ENCODE results near the gene IGSF9B. TPM values are rescaled to one million over a fixed set of nuclear protein-coding genes. Genes with fewer than 3 reads are reported as not detected.

IGSF9B gene
- total and polyA plus RNA-seq, 9 of the 15 experiments (the other 6 are each of a cell fraction or from before 2014, with no cell fraction given) = 0.09 TPM; not detected in 8

DNA sequence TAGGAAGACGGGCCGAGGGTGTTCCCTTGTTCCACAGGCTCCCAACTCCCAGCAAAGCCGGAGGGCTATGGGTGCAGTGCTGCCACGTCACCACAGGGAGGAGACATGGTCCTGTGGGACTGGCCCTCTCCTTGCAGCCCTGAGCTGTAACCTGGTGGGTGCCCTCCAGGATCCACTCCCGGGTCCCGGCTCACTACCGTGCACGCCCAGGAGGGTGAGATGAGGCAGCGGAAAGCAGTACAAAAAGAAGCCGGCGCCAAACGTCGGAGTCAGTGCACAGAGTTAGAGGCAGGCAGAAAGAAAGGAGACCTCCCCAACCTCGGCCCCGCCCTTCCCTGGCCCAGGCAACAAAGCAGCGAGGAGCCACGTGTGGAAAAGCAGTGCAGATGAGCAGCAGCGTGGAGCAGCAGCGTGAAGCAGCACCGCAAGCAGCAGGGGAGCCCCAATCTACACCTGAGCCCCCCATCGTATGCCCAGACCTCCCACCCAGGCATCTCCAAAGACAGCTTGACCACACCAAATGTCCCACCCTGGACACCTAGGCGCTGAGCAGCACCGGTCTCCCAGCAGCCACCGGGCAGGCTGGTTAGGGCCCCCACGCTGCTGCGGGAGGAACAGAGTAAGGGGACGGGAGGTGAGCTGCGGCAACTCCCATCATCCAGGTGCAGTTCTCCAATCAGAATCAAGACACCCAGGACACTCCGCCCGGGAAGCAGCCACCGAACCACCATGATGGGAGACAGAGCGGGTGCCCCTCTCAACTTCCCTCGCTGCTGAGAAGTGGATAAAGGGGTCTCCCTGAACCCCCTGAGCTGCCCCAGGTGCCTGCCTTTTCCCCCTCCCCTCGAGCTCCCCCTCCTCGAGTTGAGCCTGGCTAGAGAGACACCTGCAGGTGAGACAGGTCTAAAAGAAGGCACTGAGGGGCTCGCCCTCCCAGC is 28.8 kb downstream of the IGSF9B start:
- BruUV-seq (replicated peaks) = no TSS peak
- Histone ChIP-seq H3K9ac (ENCODE audit: insufficient read depth in 1 of 2, low read depth in 2 of 2, low read length in 2 of 2) (no peak overlapping the region; a peak in 1 of 4 replicates), H2AFZ (ENCODE audit: low read depth, low read length) (no peak overlapping the region), H3K9me3 (replicated peaks; ENCODE audit: control insufficient read depth, insufficient read depth, low read depth, low read length) (no peaks in the 10 kb centered on the region), H3K4me2 (ENCODE audit: insufficient read depth, low read length) (no peak overlapping the region), H3K27ac (ENCODE audit: extremely low read depth, low read depth, low read length) (no peak overlapping the region), H3K9me1 (ENCODE audit: control insufficient read depth, insufficient read depth, low read length) (no peaks in the 10 kb centered on the region), H4K20me1 (replicated peaks; ENCODE audit: control insufficient read depth, insufficient read depth, low read length) (peaks cover 10% of the 10 kb centered on the region), H3K4me3 (no peak overlapping the region), H3K27me3 (ENCODE audit: control insufficient read depth in 2 of 2, insufficient read depth in 2 of 2, low read length in 2 of 2) (peaks cover 4 to 59% of the 10 kb centered on the region in 2 experiments; a peak in 3 of 5 replicates), H3K36me3 (ENCODE audit: control insufficient read depth, insufficient read depth, low read length) (no peaks in the 10 kb centered on the region), H3K4me1 (replicated peaks in 1 of 2; ENCODE audit: control insufficient read depth in 2 of 2, insufficient read depth in 2 of 2, low read length in 2 of 2) (peaks cover 0 to 17% of the 10 kb centered on the region in 2 experiments; a peak in 2 of 5 replicates), H3K79me2 (ENCODE audit: control insufficient read depth, insufficient read depth, low read length) (no peaks in the 10 kb centered on the region)
- in situ Hi-C loops (cut with MboI) = loop anchor here (10.0 kb wide), 1 partner anchor 217 kb away; no protein-coding TSS in a partner anchor
- whole genome bisulfite sequencing (ENCODE audit: insufficient coverage, low coverage, missing lambda C conversion rate) = under 1% methylated on average over 29 of the region's 36 CpGs
- POLR2A ChIA-PET = interaction anchor here (0.6 kb wide), 1 partner anchor 689 kb away, joined by 3 read pairs; no protein-coding TSS in a partner anchor
- DNase-seq (ENCODE audit: extremely low read depth in 1 of 4, low spot score in 3 of 4) (peak; percentile 58 to 75 (median 72)), FAIRE-seq (peak; percentile 82), ATAC-seq (peak; percentile 89)
- intact Hi-C loops (cut with micrococcal nuclease) = loop anchor here (5.0 to 10.0 kb wide), 3 partner anchors 107 to 853 kb away; no protein-coding TSS in a partner anchor
- CTCF ChIA-PET (ENCODE audit: low intra/inter-chr PET ratio) = interaction anchor here (0.8 to 1.5 kb wide), 3 partner anchors 122 to 212 kb away, joined by 3 to 4 read pairs (median 3); no protein-coding TSS in a partner anchor
- peak; percentile 20; the same call in 1 of the 2 replicates for TF ChIP-seq DEAF1 (CRISPR knock-in tag; IDR thresholded peaks at IDR 0.05)
- no peak for TF ChIP-seq DACH1 (IDR thresholded peaks at IDR 0.05; ENCODE audit: partially characterized antibody)
- TF ChIP-seq HDAC2 (IDR thresholded peaks at IDR 0.05) = no peak
- TF ChIP-seq CREB1 (IDR thresholded peaks at IDR 0.05) = no peak
- 0 out of 2 replicates have a peak, but pooled peaks have one; percentile 30 for TF ChIP-seq CREB1 (CRISPR knock-in tag; IDR thresholded peaks at IDR 0.05)
- TF ChIP-seq KDM4B (IDR thresholded peaks at IDR 0.05; ENCODE audit: borderline replicate concordance in 2 of 2, low read depth in 1 of 2) = no peak
- no peak for TF ChIP-seq ZNF584 (CRISPR knock-in tag; IDR thresholded peaks at IDR 0.05; ENCODE audit: low read depth)
- TF ChIP-seq RAD21 (CRISPR knock-in tag; conservative IDR thresholded peaks at IDR 0.05 in 1 of 2, IDR thresholded peaks at IDR 0.05 in 1 of 2) = peak; percentile 55 to 79
- no peak for TF ChIP-seq HIVEP1 (CRISPR knock-in tag; IDR thresholded peaks at IDR 0.05)
- no peak for TF ChIP-seq CBFA2T3 (IDR thresholded peaks at IDR 0.05)
- TF ChIP-seq, protein P1, sequence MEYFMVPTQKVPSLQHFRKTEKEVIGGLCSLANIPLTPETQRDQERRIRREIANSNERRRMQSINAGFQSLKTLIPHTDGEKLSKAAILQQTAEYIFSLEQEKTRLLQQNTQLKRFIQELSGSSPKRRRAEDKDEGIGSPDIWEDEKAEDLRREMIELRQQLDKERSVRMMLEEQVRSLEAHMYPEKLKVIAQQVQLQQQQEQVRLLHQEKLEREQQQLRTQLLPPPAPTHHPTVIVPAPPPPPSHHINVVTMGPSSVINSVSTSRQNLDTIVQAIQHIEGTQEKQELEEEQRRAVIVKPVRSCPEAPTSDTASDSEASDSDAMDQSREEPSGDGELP (CRISPR knock-in tag; IDR thresholded peaks at IDR 0.05; ENCODE audit: borderline replicate concordance) = no peak
- TF ChIP-seq RBFOX2 (IDR thresholded peaks at IDR 0.05; ENCODE audit: low read depth, low read length) = no peak
- TF ChIP-seq ZC3H8 (IDR thresholded peaks at IDR 0.05) = no peak
- TF ChIP-seq JUN (IDR thresholded peaks at IDR 0.05; ENCODE audit: borderline replicate concordance, low read depth, low read length) = no peak
- TF ChIP-seq JUN (CRISPR knock-in tag; IDR thresholded peaks at IDR 0.05; ENCODE audit: borderline replicate concordance) = no peak
- no peak for TF ChIP-seq RBM22 (IDR thresholded peaks at IDR 0.05; ENCODE audit: low read depth, low read length, poor library complexity, severe bottlenecking)
- peak; percentile 66 to 85 (median 73) for TF ChIP-seq CTCF (IDR thresholded peaks at IDR 0.05 in 2 of 3, conservative IDR thresholded peaks at IDR 0.05 in 1 of 3; ENCODE audit: insufficient read depth in 2 of 3, low read depth in 1 of 3, low read length in 3 of 3)
